A673 (cell line): ENCODE measurements around the gene ADAMTS2. TPM values are rescaled to one million over a fixed set of nuclear protein-coding genes. Genes with fewer than 3 reads are reported as not detected.

ENCODE experiments used
- BruUV-seq: library from RNA; stranded (reverse); fragments of 400-500 nt; replicated peaks from 2 replicates; lab custom pipeline; 2021; lab: Mats Ljungman, UMichigan
- CTCF ChIA-PET: fragments of 300-600 bp; sonication (Branson Sonifier 250); formaldehyde crosslinking; loops from one replicate; lab custom pipeline; 2022; ENCODE audit warnings: antibody characterized with exemption; lab: Charles Lee
- POLR2A ChIA-PET: fragments of 300-600 bp; sonication (Branson Sonifier 250); formaldehyde crosslinking; loops from one replicate; lab custom pipeline; 2022; ENCODE audit warnings: antibody characterized with exemption; ENCODE audit not compliant: low non-redundant PET; lab: Charles Lee
- DNase-seq: peaks from one replicate; pipeline ENCODE4 v3.0.0-alpha.2; 2015; ENCODE audit warnings: low spot score
- H3K27ac ChIP-seq: fragments of 200-600 bp; sonication (generic); 2 replicates; pipeline ENCODE4 v1.5.1; 2016; ENCODE audit warnings: mixed run types, low read depth, mild to moderate bottlenecking, mixed read lengths, antibody characterized with exemption, low read length; ENCODE audit not compliant: poor library complexity, severe bottlenecking
- H3K27me3 ChIP-seq: fragments of 200-600 bp; sonication (generic); replicated peaks from 2 replicates; pipeline ENCODE4 v1.6.1; 2017; ENCODE audit warnings: mixed run types, low read depth, mild to moderate bottlenecking, mixed read lengths, antibody characterized with exemption, low read length; ENCODE audit not compliant: insufficient read depth, poor library complexity
- H3K36me3 ChIP-seq: fragments of 200-600 bp; sonication (generic); 2 replicates; pipeline ENCODE4 v1.6.1; 2016; ENCODE audit warnings: mixed run types, mild to moderate bottlenecking, mixed read lengths, antibody characterized with exemption, low read length; ENCODE audit not compliant: insufficient read depth, poor library complexity, severe bottlenecking
- H3K4me1 ChIP-seq: fragments of 200-600 bp; sonication (generic); 2 replicates; pipeline ENCODE4 v1.6.1; 2017; ENCODE audit warnings: mixed run types, mild to moderate bottlenecking, mixed read lengths, antibody characterized with exemption, low read length; ENCODE audit not compliant: insufficient read depth, poor library complexity, severe bottlenecking
- H3K4me3 ChIP-seq: fragments of 200-600 bp; sonication (generic); 2 replicates; pipeline ENCODE4 v1.5.1; 2016; ENCODE audit warnings: low read depth, mixed run types, mild to moderate bottlenecking, mixed read lengths, low read length; ENCODE audit not compliant: poor library complexity, severe bottlenecking
- H3K9me3 ChIP-seq: fragments of 200-600 bp; sonication (generic); 2 replicates; pipeline ENCODE4 v1.6.1; 2016; ENCODE audit warnings: mixed run types, low read depth, mild to moderate bottlenecking, mixed read lengths, antibody characterized with exemption, low read length; ENCODE audit not compliant: poor library complexity, severe bottlenecking
- CTCF ChIP-seq: fragments of 300-800, 200-600 bp; sonication (generic); conservative IDR thresholded peaks from 2 replicates; pipeline ENCODE4 v1.5.1; 2017; ENCODE audit warnings: low read depth, mild to moderate bottlenecking, antibody characterized with exemption, low read length, moderate library complexity, mixed read lengths
- EZH2 ChIP-seq: fragments of 200-600 bp; sonication (generic); IDR thresholded peaks from 2 replicates; pipeline ENCODE4 v1.6.1; 2017; ENCODE audit warnings: borderline replicate concordance, low read depth, mild to moderate bottlenecking, mixed read lengths, antibody characterized with exemption, low read length; ENCODE audit not compliant: poor library complexity, severe bottlenecking
- intact Hi-C: fragments of 100-400 bp; cut with micrococcal nuclease; formaldehyde crosslinking; loops from one replicate; pipeline ENCODE4 v1.10.0; 2022; ENCODE audit not compliant: unreplicated experiment
- total RNA-seq: library from RNA; stranded (reverse); gene quantifications from 2 replicates; pipeline ENCODE4 v1.2.3, GENCODE V29; 2021

ADAMTS2 gene
- total RNA-seq, 1 experiment from 2014 or later, result 0.39 TPM

DNA sequence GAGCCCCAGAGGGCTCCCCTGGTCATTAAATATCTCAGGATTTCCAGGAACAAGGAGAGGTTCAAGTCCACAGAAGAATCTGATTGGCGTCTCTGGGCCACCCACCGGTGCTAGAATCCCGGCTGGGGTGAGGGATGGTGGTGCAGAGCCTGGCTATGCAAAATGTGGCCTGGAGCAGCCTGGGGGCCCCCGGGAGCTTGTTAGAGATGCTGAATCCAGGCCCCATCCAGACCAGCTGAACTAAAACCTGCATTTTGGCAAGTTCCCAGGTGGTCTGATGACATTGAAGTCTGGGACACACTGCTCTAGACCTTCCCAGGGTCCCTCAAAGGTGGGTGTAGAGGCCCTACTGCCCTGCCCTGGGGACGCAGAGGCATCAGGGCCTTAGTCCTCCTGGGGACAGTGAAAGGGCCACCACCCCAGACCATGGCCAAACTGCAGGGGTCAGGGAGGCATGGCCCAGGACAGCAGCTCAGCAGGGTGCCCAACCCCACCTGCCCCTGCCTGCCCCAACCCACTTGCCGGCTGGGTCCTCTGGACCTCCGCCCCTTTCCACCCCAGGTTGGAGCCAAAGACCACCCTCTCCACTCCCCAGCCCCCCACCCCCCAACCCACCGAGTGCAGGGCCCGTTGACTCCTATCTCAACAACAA, 34.7 kb downstream of the ADAMTS2 start:
- Histone ChIP-seq H3K4me3 (no peak overlapping the region), H3K36me3 (no peaks in the 10 kb centered on the region), H3K27me3 (no peaks in the 10 kb centered on the region), H3K4me1 (no peaks in the 10 kb centered on the region), H3K27ac (no peak overlapping the region), H3K9me3 (no peaks in the 10 kb centered on the region)
- POLR2A ChIA-PET, result no interaction called here
- TF ChIP-seq EZH2, result no peak
- no peak for TF ChIP-seq CTCF
- no TSS peak for BruUV-seq
- CTCF ChIA-PET, result no interaction called here
- no peak for DNase-seq
- intact Hi-C loops, result no loop called here

- Histone ChIP-seq H3K4me1 (no peaks in the 10 kb centered on the region), H3K4me3 (no peak overlapping the region), H3K27me3 (no peaks in the 10 kb centered on the region), H3K27ac (no peak overlapping the region), H3K36me3 (no peaks in the 10 kb centered on the region), H3K9me3 (no peaks in the 10 kb centered on the region)
- TF ChIP-seq EZH2 (no peak), CTCF (no peak)
- CTCF ChIA-PET, result interaction anchor here (0.6 kb wide), 1 partner anchor 184 kb away, joined by 7 read pairs; no protein-coding TSS in a partner anchor
- intact Hi-C loops, result no loop called here
- no peak for DNase-seq
- no TSS peak for BruUV-seq
- POLR2A ChIA-PET, result no interaction called here
Measured at GRCh38 chr5:179309751-179310320, 35.4 kb downstream of the ADAMTS2 start.

DNA sequence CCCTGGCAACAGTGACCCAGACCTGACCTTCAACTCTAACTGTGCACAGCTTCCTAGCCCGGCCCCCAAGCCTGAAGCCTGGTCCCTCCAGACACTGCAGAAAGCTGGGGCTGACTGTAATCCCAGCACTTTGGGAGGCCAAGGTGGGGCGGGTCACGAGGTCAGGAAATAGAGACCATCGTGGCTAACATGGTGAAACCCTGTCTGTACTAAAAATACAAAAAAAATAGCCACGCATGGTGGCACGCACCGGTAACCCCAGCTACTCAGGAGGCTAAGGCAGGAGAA, 35.9 kb downstream of the ADAMTS2 start:
- POLR2A ChIA-PET, result no interaction called here
- BruUV-seq, result no TSS peak
- Histone ChIP-seq H3K9me3 (no peaks in the 10 kb centered on the region), H3K4me3 (no peak overlapping the region), H3K27ac (no peak overlapping the region), H3K4me1 (no peaks in the 10 kb centered on the region), H3K36me3 (no peaks in the 10 kb centered on the region), H3K27me3 (no peaks in the 10 kb centered on the region)
- intact Hi-C loops, result no loop called here
- CTCF ChIA-PET, result interaction anchor here (0.6 kb wide), 1 partner anchor 184 kb away, joined by 7 read pairs; no protein-coding TSS in a partner anchor
- no peak for DNase-seq
- no peak for TF ChIP-seq EZH2
- no peak for TF ChIP-seq CTCF
